HepG2 (cell line): ENCODE data around the gene FAM221A. TPM values are rescaled to one million over a fixed set of nuclear protein-coding genes. Genes with fewer than 3 reads are reported as not detected.

ENCODE experiments used
- ATAC-seq: fragments of 200-7000 bp; cut with Tn5 transposase; 3 replicates; pipeline ENCODE4 v1.9.1; 2020; ENCODE audit warnings: mild to moderate bottlenecking, moderate library complexity
- BruUV-seq: library from RNA; stranded (reverse); fragments of 400-500 nt; replicated peaks from 2 replicates; lab custom pipeline; 2021; lab: Mats Ljungman, UMichigan
- CTCF ChIA-PET: fragments of 300-600 bp; formaldehyde crosslinking; extraction: SDS; loops from one replicate; lab custom pipeline; 2021; ENCODE audit warnings: low total read pairs, inconsistent platforms, low intra/inter-chr PET ratio; lab: Yijun Ruan, JAX
- POLR2A ChIA-PET: fragments of 350-600 bp; sonication (Branson Sonifier 250); formaldehyde crosslinking; loops from one replicate; lab custom pipeline; 2020; ENCODE audit warnings: antibody characterized with exemption, inconsistent platforms; lab: Yijun Ruan, JAX
- DNase-seq: peaks from one replicate; pipeline ENCODE4 v3.0.0-alpha.2; 2015; ENCODE audit warnings: low spot score
- FAIRE-seq: peaks from 3 replicates; lab custom pipeline; 2011; peaks lifted over from hg19 to GRCh38; lab: Jason Lieb, UNC
- H2AFZ ChIP-seq: one replicate; pipeline ENCODE4 v1.6.1; 2011; ENCODE audit warnings: low read length, inconsistent platforms
- H3K27ac ChIP-seq: fragments of 300-600 bp; 3 replicates; pipeline ENCODE4 v1.8.0; 2011; ENCODE audit warnings: mixed run types, mild to moderate bottlenecking, mixed read lengths, low read length, inconsistent platforms; ENCODE audit not compliant: insufficient read depth; ENCODE audit errors: extremely low read length
- H3K27me3 ChIP-seq, 2 experiments: fragments of 200-600 bp in 1 of 2; 2 replicates in 1 of 2; 3 replicates in 1 of 2; pipeline versions ENCODE4 v1.6.0 to v1.8.0; 2011; ENCODE audit warnings: low read length in 2 of 2, mild to moderate bottlenecking in 2 of 2, moderate library complexity in 2 of 2, inconsistent platforms in 1 of 2; ENCODE audit not compliant: insufficient read depth in 2 of 2, control insufficient read depth in 1 of 2
- H3K36me3 ChIP-seq, 2 experiments: fragments of 200-600 bp in 1 of 2; replicated peaks in 1 of 2; 2 replicates in 1 of 2; 3 replicates in 1 of 2; pipeline versions ENCODE4 v1.5.1 to v1.8.0; 2011; ENCODE audit warnings: low read length in 2 of 2, inconsistent platforms in 1 of 2; ENCODE audit not compliant: insufficient read depth in 2 of 2, control insufficient read depth in 1 of 2
- H3K4me1 ChIP-seq: 2 replicates; pipeline ENCODE4 v1.5.1; 2012; ENCODE audit warnings: low read length, inconsistent platforms; ENCODE audit not compliant: insufficient read depth
- H3K4me2 ChIP-seq: 2 replicates; pipeline ENCODE4 v1.6.0; 2011; ENCODE audit warnings: low read depth, low read length, inconsistent platforms
- H3K4me3 ChIP-seq, 3 experiments: fragments of 200-600 bp in 1 of 3; sonication (generic), shearing (Covaris generic) in 1 of 3; replicated peaks in 1 of 3; 2 replicates each; pipeline ENCODE4 v1.5.1; 2011 to 2016; ENCODE audit warnings: low read length in 3 of 3, inconsistent platforms in 2 of 3, low read depth in 2 of 3, mild to moderate bottlenecking in 2 of 3, control low read depth in 1 of 3, mixed read lengths in 1 of 3; ENCODE audit not compliant: insufficient read depth in 1 of 3
- H3K79me2 ChIP-seq: one replicate; pipeline ENCODE4 v1.6.1; 2011; ENCODE audit warnings: low read length, inconsistent platforms; ENCODE audit not compliant: insufficient read depth
- H3K9ac ChIP-seq: 2 replicates; pipeline ENCODE4 v1.6.0; 2011; ENCODE audit warnings: mild to moderate bottlenecking, low read depth, low read length, inconsistent platforms; ENCODE audit not compliant: insufficient read depth
- H3K9me3 ChIP-seq: 2 replicates; pipeline ENCODE4 v1.5.1; 2012; ENCODE audit warnings: mild to moderate bottlenecking, low read length
- H4K20me1 ChIP-seq: 2 replicates; pipeline ENCODE4 v1.6.0; 2011; ENCODE audit warnings: inconsistent platforms, mild to moderate bottlenecking, low read length, moderate library complexity; ENCODE audit not compliant: insufficient read depth
- CBX1 ChIP-seq: IDR thresholded peaks from one replicate; pipeline ENCODE4 v1.6.1; 2016; ENCODE audit warnings: antibody characterized with exemption, low read depth
- EZH2 ChIP-seq: conservative IDR thresholded peaks from 2 replicates; pipeline ENCODE4 v1.6.1; 2012; ENCODE audit warnings: mild to moderate bottlenecking, low read depth, low read length, moderate library complexity
- HNF4A ChIP-seq: sonication (generic); formaldehyde crosslinking; IDR thresholded peaks from 2 replicates; pipeline ENCODE4 v1.4.0; 2020; ENCODE audit warnings: missing genetic modification reagents
- KDM4B ChIP-seq: sonication (generic); formaldehyde crosslinking; IDR thresholded peaks from 2 replicates; pipeline ENCODE4 v1.4.0; 2020; ENCODE audit warnings: missing genetic modification reagents
- MAFG ChIP-seq: sonication (generic); formaldehyde crosslinking; IDR thresholded peaks from 2 replicates; pipeline ENCODE4 v1.5.1; 2020; ENCODE audit warnings: mild to moderate bottlenecking, missing genetic modification reagents
- MED8 ChIP-seq: sonication (generic); formaldehyde crosslinking; IDR thresholded peaks from 2 replicates; pipeline ENCODE4 v1.8.1; 2023; ENCODE audit warnings: mild to moderate bottlenecking, missing genetic modification reagents; ENCODE audit not compliant: insufficient replicate concordance
- NR2C2 ChIP-seq: sonication (generic); formaldehyde crosslinking; IDR thresholded peaks from 2 replicates; pipeline ENCODE4 v1.4.0; 2020; ENCODE audit warnings: missing genetic modification reagents, mild to moderate bottlenecking, moderate library complexity, borderline replicate concordance
- SAFB2 ChIP-seq: sonication (generic); formaldehyde crosslinking; IDR thresholded peaks from 2 replicates; pipeline ENCODE4 v1.5.1; 2020; ENCODE audit warnings: missing genetic modification reagents, low read depth, mild to moderate bottlenecking, borderline replicate concordance
- SIN3A ChIP-seq: IDR thresholded peaks from 2 replicates; pipeline ENCODE4 v1.6.1; 2011; ENCODE audit warnings: low read depth, mild to moderate bottlenecking, control low read depth, low read length, borderline replicate concordance
- ZNF550 ChIP-seq: sonication (generic); formaldehyde crosslinking; IDR thresholded peaks from 2 replicates; pipeline ENCODE4 v1.4.0; 2020; ENCODE audit warnings: mild to moderate bottlenecking, missing genetic modification reagents, borderline replicate concordance
- ZNF577 ChIP-seq: sonication (generic); formaldehyde crosslinking; IDR thresholded peaks from 2 replicates; pipeline ENCODE4 v1.4.0; 2020; ENCODE audit warnings: mild to moderate bottlenecking, low read depth, missing genetic modification reagents, borderline replicate concordance
- ZNF709 ChIP-seq: sonication (generic); formaldehyde crosslinking; IDR thresholded peaks from 2 replicates; pipeline ENCODE4 v1.5.0; 2020; ENCODE audit warnings: mild to moderate bottlenecking, missing genetic modification reagents
- ZNF781 ChIP-seq: sonication (generic); formaldehyde crosslinking; IDR thresholded peaks from 2 replicates; pipeline ENCODE4 v1.5.1; 2020; ENCODE audit warnings: borderline replicate concordance, mild to moderate bottlenecking, missing genetic modification reagents; ENCODE audit errors: not compliant biosample characterization
- ZSCAN21 ChIP-seq: sonication (generic); formaldehyde crosslinking; IDR thresholded peaks from 2 replicates; pipeline ENCODE4 v1.8.0; 2022; ENCODE audit warnings: mild to moderate bottlenecking, missing genetic modification reagents, moderate library complexity, borderline replicate concordance
- ZZZ3 ChIP-seq: sonication (generic); formaldehyde crosslinking; IDR thresholded peaks from 2 replicates; pipeline ENCODE4 v1.4.0; 2020; ENCODE audit warnings: missing genetic modification reagents, mild to moderate bottlenecking, borderline replicate concordance
- WGBS: methylation state at CpG from one replicate; pipeline ENCODE4 v1.1.6; 2017; ENCODE audit warnings: low lambda C conversion rate; 5-methylcytosine and 5-hydroxymethylcytosine counted together
- in situ Hi-C: cut with HindIII; loops from 2 replicates; pipeline ENCODE4 v1.10.0; 2017; ENCODE audit warnings: low pct_unique_long_range_greater_than_20kb; ENCODE audit not compliant: extremely low pct_ligation_motif_present
- intact Hi-C: fragments of 100-400 bp; cut with micrococcal nuclease; formaldehyde crosslinking; loops from one replicate; pipeline ENCODE4 v1.10.0; 2022; ENCODE audit not compliant: unreplicated experiment
- polyA plus RNA-seq, 8 experiments: library from polyadenylated mRNA; depleted of rRNA in 3 of 8; stranded (reverse) in 7 of 8; unstranded in 1 of 8; fragments of >200 nt; fragmentation: Illumina TruSeq in 4 of 8; extraction: Trizol in 4 of 8; gene quantifications; 2 replicates each; pipeline versions ENCODE4 v1.2.1 to v1.2.3, GENCODE V29; 2011 to 2016; ENCODE audit warnings: low read depth in 4 of 8, missing spikeins in 1 of 8, mixed read lengths in 1 of 8; ENCODE audit not compliant: insufficient read depth in 1 of 8
- total RNA-seq, 5 experiments: library from RNA; depleted of rRNA; stranded (reverse); fragments of >200 nt; fragmentation: Illumina TruSeq; extraction: Trizol; gene quantifications; 2 replicates each; pipeline ENCODE4 v1.2.3, GENCODE V29; 2016; ENCODE audit warnings: low read depth in 1 of 5
- TF ChIP-seq, protein P1 (sequence below): sonication (generic); formaldehyde crosslinking; IDR thresholded peaks from 2 replicates; pipeline ENCODE4 v1.4.0; 2020; ENCODE audit warnings: missing genetic modification reagents
- TF ChIP-seq, protein P2 (sequence below): IDR thresholded peaks from 2 replicates; pipeline ENCODE4 v1.6.1; 2016; ENCODE audit warnings: missing genetic modification reagents, missing compliant biosample characterization

Gene FAM221A
- total and polyA plus RNA-seq, 2 of the 13 experiments (the other 11 are each of a cell fraction or from before 2014, with no cell fraction given): 0.08 TPM; not detected in 1

GRCh38 chr7:23713285-23714149 lies 33.5 kb downstream of the FAM221A start (continued):
- TF ChIP-seq, protein P1, sequence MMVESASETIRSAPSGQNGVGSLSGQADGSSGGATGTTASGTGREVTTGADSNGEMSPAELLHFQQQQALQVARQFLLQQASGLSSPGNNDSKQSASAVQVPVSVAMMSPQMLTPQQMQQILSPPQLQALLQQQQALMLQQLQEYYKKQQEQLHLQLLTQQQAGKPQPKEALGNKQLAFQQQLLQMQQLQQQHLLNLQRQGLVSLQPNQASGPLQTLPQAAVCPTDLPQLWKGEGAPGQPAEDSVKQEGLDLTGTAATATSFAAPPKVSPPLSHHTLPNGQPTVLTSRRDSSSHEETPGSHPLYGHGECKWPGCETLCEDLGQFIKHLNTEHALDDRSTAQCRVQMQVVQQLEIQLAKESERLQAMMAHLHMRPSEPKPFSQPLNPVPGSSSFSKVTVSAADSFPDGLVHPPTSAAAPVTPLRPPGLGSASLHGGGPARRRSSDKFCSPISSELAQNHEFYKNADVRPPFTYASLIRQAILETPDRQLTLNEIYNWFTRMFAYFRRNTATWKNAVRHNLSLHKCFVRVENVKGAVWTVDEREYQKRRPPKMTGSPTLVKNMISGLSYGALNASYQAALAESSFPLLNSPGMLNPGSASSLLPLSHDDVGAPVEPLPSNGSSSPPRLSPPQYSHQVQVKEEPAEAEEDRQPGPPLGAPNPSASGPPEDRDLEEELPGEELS (CRISPR knock-in tag): no peak
- no peak for TF ChIP-seq EZH2
- TF ChIP-seq, all 625 proteins: peak for 0

- TF ChIP-seq ZNF550 (CRISPR knock-in tag) (no peak), ZZZ3 (CRISPR knock-in tag) (no peak), ZNF709 (no peak), ZNF577 (CRISPR knock-in tag) (no peak), ZNF781 (CRISPR knock-in tag) (no peak), SIN3A (no peak), SAFB2 (no peak), HNF4A (CRISPR knock-in tag) (no peak), ZSCAN21 (CRISPR knock-in tag) (no peak), NR2C2 (no peak), MAFG (CRISPR knock-in tag) (no peak), KDM4B (CRISPR knock-in tag) (no peak), CBX1 (no peak), MED8 (CRISPR knock-in tag) (no peak)
- TF ChIP-seq, protein P2, sequence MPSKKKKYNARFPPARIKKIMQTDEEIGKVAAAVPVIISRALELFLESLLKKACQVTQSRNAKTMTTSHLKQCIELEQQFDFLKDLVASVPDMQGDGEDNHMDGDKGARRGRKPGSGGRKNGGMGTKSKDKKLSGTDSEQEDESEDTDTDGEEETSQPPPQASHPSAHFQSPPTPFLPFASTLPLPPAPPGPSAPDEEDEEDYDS (CRISPR knock-in tag): no peak
- no peak for DNase-seq
- H3K4me3 ChIP-seq: no peak overlapping the region
- H3K9ac ChIP-seq: no peak overlapping the region
- ChIA-PET POLR2A (no interaction called here), CTCF (no interaction called here)
- no peaks in the 10 kb centered on the region for H4K20me1 ChIP-seq
- WGBS: 2% methylated on average over 2 of the region's 2 CpGs
- H2AFZ ChIP-seq: no peak overlapping the region
- H3K79me2 ChIP-seq: no peaks in the 10 kb centered on the region
- peaks cover 10% of the 10 kb centered on the region for H3K4me1 ChIP-seq
- no peak for ATAC-seq
- H3K4me2 ChIP-seq: no peak overlapping the region
- BruUV-seq: no TSS peak
- H3K36me3 ChIP-seq: no peaks in the 10 kb centered on the region
- H3K9me3 ChIP-seq: no peaks in the 10 kb centered on the region
- no peaks in the 10 kb centered on the region; a peak in 1 of 5 replicates for H3K27me3 ChIP-seq
- FAIRE-seq: no peak
- no peak overlapping the region for H3K27ac ChIP-seq
- in situ Hi-C loops: loop anchor here (5.0 to 25.0 kb wide), 2 partner anchors 142 to 452 kb away; no protein-coding TSS in a partner anchor
- intact Hi-C loops: no loop called here
Observed at GRCh38 chr7:23714150-23714464, 34.1 kb downstream of the FAM221A start.
